Keratinocyte (primary cell): Measurements from ENCODE around the gene NHP2. TPM values are rescaled to one million over a fixed set of nuclear protein-coding genes. Genes with fewer than 3 reads are reported as not detected.

ENCODE experiments used
- DNase-seq: peaks from one replicate; pipeline ENCODE4 v3.0.0-alpha.2; 2011; ENCODE audit warnings: low read depth, missing footprints, low spot score
- FAIRE-seq: peaks from 2 replicates; lab custom pipeline; 2011; peaks lifted over from hg19 to GRCh38; lab: Jason Lieb, UNC
- H2AFZ ChIP-seq: 2 replicates; pipeline ENCODE4 v1.6.0; 2012; ENCODE audit warnings: low read length, control low read depth, inconsistent platforms; ENCODE audit not compliant: control insufficient read depth
- H3K27ac ChIP-seq: 2 replicates; pipeline ENCODE4 v1.5.1; 2011; ENCODE audit warnings: low read length; ENCODE audit not compliant: control insufficient read depth, insufficient read depth
- H3K27me3 ChIP-seq: 3 replicates; pipeline ENCODE4 v1.6.0; 2011; ENCODE audit warnings: low read length; ENCODE audit not compliant: control insufficient read depth, insufficient read depth; ENCODE audit errors: extremely low read depth
- H3K36me3 ChIP-seq, 2 experiments: 2 replicates in 1 of 2; 3 replicates in 1 of 2; pipeline ENCODE4 v1.5.1; 2011; ENCODE audit warnings: low read length in 2 of 2, mild to moderate bottlenecking in 1 of 2; ENCODE audit not compliant: control insufficient read depth in 2 of 2, insufficient read depth in 2 of 2; ENCODE audit errors: extremely low read depth in 1 of 2
- H3K4me1 ChIP-seq: 3 replicates; pipeline ENCODE4 v1.5.1; 2011; ENCODE audit warnings: low read length; ENCODE audit not compliant: control insufficient read depth, insufficient read depth; ENCODE audit errors: extremely low read depth
- H3K4me2 ChIP-seq: 3 replicates; pipeline ENCODE4 v1.6.0; 2011; ENCODE audit warnings: low read depth, low read length; ENCODE audit not compliant: control insufficient read depth, insufficient read depth; ENCODE audit errors: extremely low read depth
- H3K4me3 ChIP-seq, 3 experiments: fragments of 200-600 bp in 1 of 3; sonication (generic) in 1 of 3; 2 replicates in 2 of 3; 3 replicates in 1 of 3; pipeline ENCODE4 v1.5.1; 2011 to 2016; ENCODE audit warnings: low read length in 3 of 3, mild to moderate bottlenecking in 3 of 3, control low read depth in 2 of 3, inconsistent platforms in 1 of 3, low read depth in 1 of 3, mixed read lengths in 1 of 3, mixed run types in 1 of 3, moderate library complexity in 1 of 3; ENCODE audit not compliant: control insufficient read depth in 2 of 3, insufficient read depth in 2 of 3; ENCODE audit errors: extremely low read depth in 1 of 3
- H3K79me2 ChIP-seq: 2 replicates; pipeline ENCODE4 v1.6.0; 2012; ENCODE audit warnings: low read length; ENCODE audit not compliant: control insufficient read depth, insufficient read depth
- H3K9ac ChIP-seq: 3 replicates; pipeline ENCODE4 v1.6.0; 2011; ENCODE audit warnings: low read length; ENCODE audit not compliant: control insufficient read depth, insufficient read depth; ENCODE audit errors: extremely low read depth
- H3K9me1 ChIP-seq: 3 replicates; pipeline ENCODE4 v1.6.0; 2011; ENCODE audit warnings: low read length; ENCODE audit not compliant: control insufficient read depth, insufficient read depth; ENCODE audit errors: extremely low read depth
- H3K9me3 ChIP-seq: 2 replicates; pipeline ENCODE4 v1.5.1; 2012; ENCODE audit warnings: low read depth, low read length; ENCODE audit not compliant: control insufficient read depth
- H4K20me1 ChIP-seq: 3 replicates; pipeline ENCODE4 v1.6.0; 2011; ENCODE audit warnings: low read length; ENCODE audit not compliant: control insufficient read depth, insufficient read depth; ENCODE audit errors: extremely low read depth
- EZH2 ChIP-seq: IDR thresholded peaks from one replicate; pipeline ENCODE4 v1.6.1; 2012; ENCODE audit warnings: inconsistent platforms, mild to moderate bottlenecking, low read length, moderate library complexity
- dilution Hi-C: fragments of 300-500 bp; cut with MboI; formaldehyde crosslinking; loops from one replicate; pipeline ENCODE4 v1.7.0; 2020; ENCODE audit warnings: low sequenced_read_pairs; ENCODE audit not compliant: extremely low pct_ligation_motif_present
- polyA plus RNA-seq, 5 experiments: library from polyadenylated mRNA; depleted of rRNA in 3 of 5; stranded (reverse) in 3 of 5; stranded (forward) in 1 of 5; unstranded in 1 of 5; fragments of >200 nt; gene quantifications; 1 replicate in 1 of 5; 2 replicates in 3 of 5; 3 replicates in 1 of 5; pipeline versions ENCODE4 v1.2.1 to v1.2.3, GENCODE V29; 2011 to 2012; ENCODE audit warnings: missing spikeins in 2 of 5, low read depth in 1 of 5, low replicate concordance in 1 of 5
- TF ChIP-seq, protein P1 (sequence below), 3 experiments: IDR thresholded peaks in 1 of 3; conservative IDR thresholded peaks in 1 of 3; optimal IDR thresholded peaks in 1 of 3; 2 replicates in 2 of 3; 3 replicates in 1 of 3; pipeline versions ENCODE3 to v1.5.1; 2011; ENCODE audit warnings: low read length in 3 of 3, mild to moderate bottlenecking in 3 of 3, moderate library complexity in 2 of 3, control low read depth in 1 of 3, inconsistent platforms in 1 of 3; ENCODE audit not compliant: insufficient read depth in 2 of 3; ENCODE audit errors: extremely low read depth in 1 of 3

The NHP2 gene
- polyA plus RNA-seq, 1 donor (not counting 4 experiments of a cell fraction or from before 2014, with no cell fraction given): 186 TPM

DNA sequence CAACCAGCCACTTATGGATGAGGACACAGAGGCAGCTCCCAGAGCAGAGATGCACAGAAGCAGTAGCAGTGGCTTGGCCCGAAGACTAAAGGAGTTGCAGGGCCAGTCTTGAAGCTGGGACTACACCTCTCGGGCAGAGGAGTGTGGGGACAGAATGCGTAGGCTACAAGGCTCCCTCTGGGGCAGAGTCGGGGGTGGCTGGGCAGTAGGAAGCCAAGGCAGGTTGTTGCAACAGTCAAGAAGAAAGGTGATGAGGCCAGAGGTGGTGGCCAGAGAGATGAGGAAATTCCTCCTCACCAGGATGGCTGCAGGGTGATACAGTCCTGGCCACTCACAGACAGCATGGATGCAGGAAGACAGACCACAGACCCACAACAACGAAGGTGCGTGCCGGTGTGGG is 45.2 kb downstream of the NHP2 start:
- Histone ChIP-seq H2AFZ (peak overlapping the region; percentile 0), H3K36me3 (no peaks in the 10 kb centered on the region), H3K79me2 (no peaks in the 10 kb centered on the region), H4K20me1 (no peaks in the 10 kb centered on the region), H3K4me1 (peaks cover 22% of the 10 kb centered on the region), H3K27me3 (no peaks in the 10 kb centered on the region), H3K4me3 (no peak overlapping the region), H3K9ac (no peak overlapping the region), H3K9me1 (no peaks in the 10 kb centered on the region), H3K9me3 (no peaks in the 10 kb centered on the region), H3K4me2 (peak overlapping the region; percentile 11), H3K27ac (no peak overlapping the region)
- dilution Hi-C loops: no loop called here
- no peak for FAIRE-seq
- DNase-seq: no peak
- no peak for TF ChIP-seq EZH2
- TF ChIP-seq, protein P1, sequence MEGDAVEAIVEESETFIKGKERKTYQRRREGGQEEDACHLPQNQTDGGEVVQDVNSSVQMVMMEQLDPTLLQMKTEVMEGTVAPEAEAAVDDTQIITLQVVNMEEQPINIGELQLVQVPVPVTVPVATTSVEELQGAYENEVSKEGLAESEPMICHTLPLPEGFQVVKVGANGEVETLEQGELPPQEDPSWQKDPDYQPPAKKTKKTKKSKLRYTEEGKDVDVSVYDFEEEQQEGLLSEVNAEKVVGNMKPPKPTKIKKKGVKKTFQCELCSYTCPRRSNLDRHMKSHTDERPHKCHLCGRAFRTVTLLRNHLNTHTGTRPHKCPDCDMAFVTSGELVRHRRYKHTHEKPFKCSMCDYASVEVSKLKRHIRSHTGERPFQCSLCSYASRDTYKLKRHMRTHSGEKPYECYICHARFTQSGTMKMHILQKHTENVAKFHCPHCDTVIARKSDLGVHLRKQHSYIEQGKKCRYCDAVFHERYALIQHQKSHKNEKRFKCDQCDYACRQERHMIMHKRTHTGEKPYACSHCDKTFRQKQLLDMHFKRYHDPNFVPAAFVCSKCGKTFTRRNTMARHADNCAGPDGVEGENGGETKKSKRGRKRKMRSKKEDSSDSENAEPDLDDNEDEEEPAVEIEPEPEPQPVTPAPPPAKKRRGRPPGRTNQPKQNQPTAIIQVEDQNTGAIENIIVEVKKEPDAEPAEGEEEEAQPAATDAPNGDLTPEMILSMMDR (optimal IDR thresholded peaks at IDR 0.05 in 1 of 3, IDR thresholded peaks at IDR 0.05 in 1 of 3, conservative IDR thresholded peaks at IDR 0.05 in 1 of 3; ENCODE audit: extremely low read depth in 1 of 3, insufficient read depth in 2 of 3, low read length in 3 of 3): no peak

DNA sequence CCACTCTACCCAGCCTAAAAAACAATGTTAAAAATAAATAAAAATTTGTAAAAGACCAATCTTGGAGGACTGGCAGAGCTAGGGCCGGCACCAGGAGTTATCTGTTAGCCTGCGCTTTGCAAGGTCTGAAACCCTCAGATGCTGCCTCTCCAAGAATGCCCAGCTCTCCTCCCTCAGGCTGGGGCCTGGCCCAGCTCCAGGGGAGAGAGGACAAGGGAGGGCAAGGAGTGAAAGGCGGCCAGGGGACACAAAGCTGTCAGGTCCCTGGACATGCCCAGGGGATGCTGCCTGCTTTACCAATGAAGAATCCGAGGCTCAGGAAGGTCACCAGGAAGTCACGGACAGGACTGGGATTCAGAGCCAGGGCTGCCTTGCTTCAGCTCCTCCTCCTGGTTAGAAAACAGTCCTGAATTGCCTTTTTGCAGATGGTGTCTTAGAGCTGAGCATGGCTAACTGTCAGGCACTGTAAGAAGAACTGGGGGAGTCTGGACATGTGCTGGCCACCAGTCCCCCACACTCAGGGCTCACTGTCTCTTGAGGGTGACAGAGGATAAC is 45.9 kb downstream of the NHP2 start:
- FAIRE-seq: peak; percentile 59
- Histone ChIP-seq H3K36me3 (no peaks in the 10 kb centered on the region), H2AFZ (no peak overlapping the region), H3K9me3 (no peaks in the 10 kb centered on the region), H3K4me3 (no peak overlapping the region), H4K20me1 (no peaks in the 10 kb centered on the region), H3K79me2 (no peaks in the 10 kb centered on the region), H3K9ac (no peak overlapping the region), H3K27ac (no peak overlapping the region), H3K4me2 (no peak overlapping the region), H3K4me1 (peaks cover 19% of the 10 kb centered on the region), H3K9me1 (no peaks in the 10 kb centered on the region), H3K27me3 (no peaks in the 10 kb centered on the region)
- dilution Hi-C loops: no loop called here
- TF ChIP-seq EZH2: no peak
- TF ChIP-seq, protein P1 (optimal IDR thresholded peaks at IDR 0.05 in 1 of 3, IDR thresholded peaks at IDR 0.05 in 1 of 3, conservative IDR thresholded peaks at IDR 0.05 in 1 of 3; ENCODE audit: extremely low read depth in 1 of 3, insufficient read depth in 2 of 3, low read length in 3 of 3): no peak
- no peak for DNase-seq
